Osteocyte (in vitro differentiated cells): ENCODE data around the gene GGNBP2. TPM values are rescaled to one million over a fixed set of nuclear protein-coding genes. Genes with fewer than 3 reads are reported as not detected.

ENCODE experiments used
- DNase-seq: peaks from one replicate; pipeline ENCODE4 v3.0.0; 2021; ENCODE audit warnings: mixed read lengths; ENCODE audit not compliant: unreplicated experiment; ENCODE audit errors: extremely low spot score
- H3K27ac Mint-ChIP-seq: one replicate; pipeline ENCODE4 v1.8.0; 2021; ENCODE audit warnings: mild to moderate bottlenecking, mixed read lengths; ENCODE audit not compliant: unreplicated experiment
- H3K27me3 Mint-ChIP-seq: one replicate; pipeline ENCODE4 v1.8.0; 2021; ENCODE audit warnings: mixed read lengths; ENCODE audit not compliant: unreplicated experiment
- H3K36me3 Mint-ChIP-seq: one replicate; pipeline ENCODE4 v1.8.0; 2021; ENCODE audit warnings: mixed read lengths; ENCODE audit not compliant: unreplicated experiment
- H3K4me1 Mint-ChIP-seq: one replicate; pipeline ENCODE4 v1.8.0; 2021; ENCODE audit warnings: mixed read lengths; ENCODE audit not compliant: unreplicated experiment
- H3K4me3 Mint-ChIP-seq: one replicate; pipeline ENCODE4 v1.8.0; 2021; ENCODE audit warnings: mild to moderate bottlenecking, moderate library complexity, mixed read lengths; ENCODE audit not compliant: unreplicated experiment
- H3K9me3 Mint-ChIP-seq: one replicate; pipeline ENCODE4 v1.8.0; 2021; ENCODE audit warnings: mixed read lengths; ENCODE audit not compliant: unreplicated experiment
- total RNA-seq: library from RNA; stranded (reverse); gene quantifications from 2 replicates; pipeline ENCODE4 v1.2.1, GENCODE V29; 2021
- TF ChIP-seq, protein P1 (sequence below): fragments of 200-600 bp; sonication (generic); IDR thresholded peaks from 2 replicates; pipeline ENCODE4 v1.5.0; 2021; ENCODE audit warnings: antibody characterized with exemption, mild to moderate bottlenecking, moderate library complexity

Gene GGNBP2
- total RNA-seq, 1 donor from 2014 or later: 76.1 TPM

DNA sequence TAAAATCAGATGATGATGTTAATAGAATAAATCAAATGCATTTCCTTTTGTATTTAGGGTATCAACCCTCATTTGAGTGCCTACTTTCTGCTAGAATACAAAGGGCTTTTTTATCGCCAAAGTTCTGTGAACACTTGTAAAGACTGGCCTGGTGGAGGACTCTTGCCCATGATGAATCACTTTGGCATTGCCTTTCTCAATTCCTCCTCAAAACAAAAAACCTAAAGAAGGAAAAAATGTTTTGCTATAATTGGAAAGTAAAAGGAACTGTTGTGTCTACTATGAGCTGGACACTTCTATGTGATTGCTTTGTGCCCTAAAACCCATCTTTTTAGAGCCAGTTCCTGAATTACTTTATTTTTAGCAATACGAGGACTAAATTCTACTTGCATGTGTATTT, 34.0 kb downstream of the GGNBP2 start:
- peaks cover 28% of the 10 kb centered on the region for H3K36me3 Mint-ChIP-seq
- no peaks in the 10 kb centered on the region for H3K4me1 Mint-ChIP-seq
- H3K27ac Mint-ChIP-seq: no peak overlapping the region
- TF ChIP-seq, protein P1, sequence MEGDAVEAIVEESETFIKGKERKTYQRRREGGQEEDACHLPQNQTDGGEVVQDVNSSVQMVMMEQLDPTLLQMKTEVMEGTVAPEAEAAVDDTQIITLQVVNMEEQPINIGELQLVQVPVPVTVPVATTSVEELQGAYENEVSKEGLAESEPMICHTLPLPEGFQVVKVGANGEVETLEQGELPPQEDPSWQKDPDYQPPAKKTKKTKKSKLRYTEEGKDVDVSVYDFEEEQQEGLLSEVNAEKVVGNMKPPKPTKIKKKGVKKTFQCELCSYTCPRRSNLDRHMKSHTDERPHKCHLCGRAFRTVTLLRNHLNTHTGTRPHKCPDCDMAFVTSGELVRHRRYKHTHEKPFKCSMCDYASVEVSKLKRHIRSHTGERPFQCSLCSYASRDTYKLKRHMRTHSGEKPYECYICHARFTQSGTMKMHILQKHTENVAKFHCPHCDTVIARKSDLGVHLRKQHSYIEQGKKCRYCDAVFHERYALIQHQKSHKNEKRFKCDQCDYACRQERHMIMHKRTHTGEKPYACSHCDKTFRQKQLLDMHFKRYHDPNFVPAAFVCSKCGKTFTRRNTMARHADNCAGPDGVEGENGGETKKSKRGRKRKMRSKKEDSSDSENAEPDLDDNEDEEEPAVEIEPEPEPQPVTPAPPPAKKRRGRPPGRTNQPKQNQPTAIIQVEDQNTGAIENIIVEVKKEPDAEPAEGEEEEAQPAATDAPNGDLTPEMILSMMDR: no peak
- H3K27me3 Mint-ChIP-seq: no peaks in the 10 kb centered on the region
- H3K9me3 Mint-ChIP-seq: no peaks in the 10 kb centered on the region
- no peak overlapping the region for H3K4me3 Mint-ChIP-seq
- no peak for DNase-seq

DNA sequence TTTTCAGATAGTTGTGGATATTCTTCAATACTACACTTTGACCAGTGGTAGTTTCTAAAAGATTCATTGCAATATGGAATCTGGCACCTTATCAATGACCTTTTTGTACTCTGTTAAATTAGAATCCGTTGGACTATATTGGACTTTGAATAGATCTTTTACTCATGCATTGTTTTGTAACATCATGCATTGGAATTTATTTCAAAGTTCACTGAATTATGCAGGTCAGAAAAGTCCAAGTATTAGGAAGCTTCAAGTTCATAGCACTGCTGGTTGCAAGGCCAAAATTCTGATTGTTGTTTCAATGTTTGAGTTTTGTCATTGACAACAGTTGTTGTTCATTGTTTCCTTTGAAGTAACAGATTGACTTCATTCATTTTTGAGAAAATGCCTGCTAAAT, 39.1 kb downstream of the GGNBP2 start:
- H3K27ac Mint-ChIP-seq: no peak overlapping the region
- H3K4me1 Mint-ChIP-seq: no peaks in the 10 kb centered on the region
- H3K9me3 Mint-ChIP-seq: no peaks in the 10 kb centered on the region
- H3K36me3 Mint-ChIP-seq: peaks cover 29% of the 10 kb centered on the region
- TF ChIP-seq, protein P1: no peak
- H3K27me3 Mint-ChIP-seq: no peaks in the 10 kb centered on the region
- no peak overlapping the region for H3K4me3 Mint-ChIP-seq
- no peak for DNase-seq

DNA sequence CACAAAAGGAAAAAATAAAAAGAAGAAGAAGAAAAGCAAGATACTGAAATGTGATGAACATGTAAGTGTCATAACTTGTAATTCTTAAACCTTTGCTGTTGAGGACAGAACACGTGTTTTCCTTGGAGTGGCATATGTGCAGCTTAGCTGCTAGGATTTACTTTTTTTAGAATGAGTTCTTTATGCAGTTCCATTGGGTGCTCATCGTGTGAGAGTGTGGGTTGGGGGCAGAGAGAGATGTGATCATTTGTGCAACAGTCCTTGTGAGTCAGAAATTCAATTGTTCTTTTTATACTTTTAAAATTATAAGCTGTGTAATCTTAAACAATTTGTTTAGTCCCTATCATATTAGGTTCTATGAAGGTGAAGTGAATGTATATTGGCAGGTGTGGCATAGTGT, 41.4 kb downstream of the GGNBP2 start:
- Mint-ChIP-seq H3K27ac (no peak overlapping the region), H3K36me3 (peaks cover 31% of the 10 kb centered on the region), H3K27me3 (no peaks in the 10 kb centered on the region), H3K4me1 (peaks cover 1% of the 10 kb centered on the region), H3K9me3 (no peaks in the 10 kb centered on the region), H3K4me3 (no peak overlapping the region)
- TF ChIP-seq, protein P1: no peak
- DNase-seq: no peak

DNA sequence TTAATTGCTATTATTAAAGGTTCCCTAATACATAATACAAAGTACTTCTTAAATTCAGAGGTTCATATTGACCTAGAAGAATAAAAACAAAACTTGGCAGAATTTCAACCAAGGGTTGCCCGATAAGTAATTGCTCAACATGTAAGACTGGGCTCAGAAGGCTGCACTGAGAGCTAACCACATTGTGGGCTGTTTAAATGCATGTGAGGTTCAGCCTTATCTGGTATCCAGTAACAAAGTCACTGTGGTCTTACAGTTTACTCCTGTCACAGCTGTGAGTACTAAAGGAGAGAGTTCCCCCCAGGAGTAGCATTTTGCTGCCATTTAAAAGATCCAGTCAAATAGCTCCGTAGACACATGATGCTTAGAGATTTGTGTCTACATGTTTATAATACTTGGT, 45.4 kb downstream of the GGNBP2 start:
- TF ChIP-seq, protein P1: no peak
- Mint-ChIP-seq H3K4me1 (peaks cover 10% of the 10 kb centered on the region), H3K27me3 (no peaks in the 10 kb centered on the region), H3K36me3 (peaks cover 18% of the 10 kb centered on the region), H3K27ac (no peak overlapping the region), H3K4me3 (no peak overlapping the region), H3K9me3 (no peaks in the 10 kb centered on the region)
- DNase-seq: no peak

DNA sequence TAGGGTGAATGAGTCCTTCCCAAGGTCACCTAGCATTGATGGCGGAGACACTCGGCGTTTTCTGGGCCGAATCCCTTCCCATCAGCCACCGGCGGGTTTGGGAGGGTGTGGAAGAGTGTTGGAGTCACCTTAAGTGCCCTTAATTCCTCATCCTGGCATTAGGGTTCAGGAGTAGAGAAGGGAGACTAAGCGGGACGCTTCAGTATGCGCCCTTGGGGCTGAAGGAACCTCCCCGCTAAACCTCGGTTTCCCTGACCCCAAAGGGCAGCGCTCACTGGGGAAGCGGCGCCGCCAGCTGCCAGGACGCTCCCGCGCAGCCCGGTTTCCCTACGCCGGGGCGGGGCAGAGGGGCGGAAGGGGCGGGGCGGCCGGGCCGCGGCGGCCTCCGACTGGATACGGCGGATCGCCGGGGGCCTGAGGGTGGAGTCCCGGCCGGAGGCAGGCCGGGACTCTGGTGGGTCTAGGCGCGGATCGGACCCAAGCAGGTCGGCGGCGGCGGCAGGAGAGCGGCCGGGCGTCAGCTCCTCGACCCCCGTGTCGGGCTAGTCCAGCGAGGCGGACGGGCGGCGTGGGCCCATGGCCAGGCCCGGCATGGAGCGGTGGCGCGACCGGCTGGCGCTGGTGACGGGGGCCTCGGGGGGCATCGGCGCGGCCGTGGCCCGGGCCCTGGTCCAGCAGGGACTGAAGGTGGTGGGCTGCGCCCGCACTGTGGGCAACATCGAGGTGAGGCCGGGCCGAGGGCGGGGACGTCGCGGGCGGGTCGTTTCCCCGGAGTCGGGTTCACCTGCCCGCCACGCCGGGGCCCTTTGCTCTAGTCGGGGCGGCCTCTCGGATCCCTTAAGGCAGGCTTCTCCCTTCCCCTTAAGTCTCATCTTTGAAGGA, 47.0 kb downstream of the GGNBP2 start, which contains the start of gene DHRS11:
Gene DHRS11, plus strand, starts transcription at position 446 of the 882 bp plus-strand sequence. Its CDS starts 131 bp downstream, at position 577.
- Mint-ChIP-seq H3K36me3 (peaks cover 16% of the 10 kb centered on the region), H3K9me3 (no peaks in the 10 kb centered on the region), H3K27ac (peak within 1 kb of the TSS; percentile 74), H3K27me3 (no peaks in the 10 kb centered on the region), H3K4me1 (peaks cover 10% of the 10 kb centered on the region), H3K4me3 (peak within 1 kb of the TSS; percentile 71)
- DNase-seq: peak; percentile 94
- TF ChIP-seq, protein P1: no peak
